ENCODE data around the gene NEIL1.

GRCh38 chr15:75335705-75336355 lies 11.0 kb upstream of the NEIL1 start, which contains the start of gene COMMD4:
- TF ChIP-seq, protein P1, sequence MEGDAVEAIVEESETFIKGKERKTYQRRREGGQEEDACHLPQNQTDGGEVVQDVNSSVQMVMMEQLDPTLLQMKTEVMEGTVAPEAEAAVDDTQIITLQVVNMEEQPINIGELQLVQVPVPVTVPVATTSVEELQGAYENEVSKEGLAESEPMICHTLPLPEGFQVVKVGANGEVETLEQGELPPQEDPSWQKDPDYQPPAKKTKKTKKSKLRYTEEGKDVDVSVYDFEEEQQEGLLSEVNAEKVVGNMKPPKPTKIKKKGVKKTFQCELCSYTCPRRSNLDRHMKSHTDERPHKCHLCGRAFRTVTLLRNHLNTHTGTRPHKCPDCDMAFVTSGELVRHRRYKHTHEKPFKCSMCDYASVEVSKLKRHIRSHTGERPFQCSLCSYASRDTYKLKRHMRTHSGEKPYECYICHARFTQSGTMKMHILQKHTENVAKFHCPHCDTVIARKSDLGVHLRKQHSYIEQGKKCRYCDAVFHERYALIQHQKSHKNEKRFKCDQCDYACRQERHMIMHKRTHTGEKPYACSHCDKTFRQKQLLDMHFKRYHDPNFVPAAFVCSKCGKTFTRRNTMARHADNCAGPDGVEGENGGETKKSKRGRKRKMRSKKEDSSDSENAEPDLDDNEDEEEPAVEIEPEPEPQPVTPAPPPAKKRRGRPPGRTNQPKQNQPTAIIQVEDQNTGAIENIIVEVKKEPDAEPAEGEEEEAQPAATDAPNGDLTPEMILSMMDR (IDR thresholded peaks at IDR 0.05) = no peak
- TF ChIP-seq POLR2A (IDR thresholded peaks at IDR 0.05) = peak; percentile 21
